Psoas muscle (tissue), 8 donors: Measurements from ENCODE around the gene SLC6A15. TPM values are rescaled to one million over a fixed set of nuclear protein-coding genes. Genes with fewer than 3 reads are reported as not detected.

Source experiments
- ATAC-seq, 4 donors: fragments of 200-7000 bp; cut with Tn5 transposase; one replicate each; pipeline ENCODE4 v1.9.1; 2020; ENCODE audit warnings: moderate library complexity in 3 of 4, mild to moderate bottlenecking in 2 of 4
- DNase-seq, 2 donors: peaks; one replicate each; pipeline ENCODE4 v3.0.0-alpha.2; 2020
- H3K27ac ChIP-seq: fragments of 200-600 bp; one replicate; pipeline ENCODE4 v1.8.0; 2022
- H3K27me3 ChIP-seq, 3 donors: fragments of 200-600 bp in 1 of 3; one replicate each; pipeline versions ENCODE4 v1.6.1 to v1.8.0; 2013 to 2022; ENCODE audit warnings: low read length in 2 of 3, mild to moderate bottlenecking in 2 of 3, moderate library complexity in 1 of 3; ENCODE audit not compliant: insufficient read depth in 3 of 3
- H3K36me3 ChIP-seq, 2 donors: fragments of 200-600 bp in 1 of 2; one replicate each; pipeline versions ENCODE4 v1.6.1 to v1.8.0; 2013 to 2022; ENCODE audit warnings: low read depth in 1 of 2, mild to moderate bottlenecking in 1 of 2, moderate library complexity in 1 of 2; ENCODE audit not compliant: insufficient read depth in 1 of 2
- H3K4me1 ChIP-seq: fragments of 200-600 bp; one replicate; pipeline ENCODE4 v1.8.0; 2022
- H3K4me3 ChIP-seq: fragments of 200-600 bp; one replicate; pipeline ENCODE4 v1.8.0; 2022; ENCODE audit warnings: mild to moderate bottlenecking
- H3K9me3 ChIP-seq: fragments of 200-600 bp; one replicate; pipeline ENCODE4 v1.8.0; 2022
- WGBS, 3 donors: extraction: QIAGEN DNeasy Blood & Tissue Kit; methylation state at CpG; one replicate each; pipeline versions ENCODE4 v1.1.6 to v1.1.7; 2013; 5-methylcytosine and 5-hydroxymethylcytosine counted together
- intact Hi-C, 2 donors: fragments of 100-400 bp; cut with DNase I; formaldehyde crosslinking; loops; one replicate each; pipeline versions ENCODE4 v1.11.0 to v1.14.2; 2022
- polyA plus RNA-seq, 3 donors: library from polyadenylated mRNA; stranded (reverse); fragments of 200-250 nt; gene quantifications; one replicate each; pipeline ENCODE4 v1.2.3, GENCODE V29; 2013
- total RNA-seq, 4 donors: library from RNA; stranded (reverse); fragmentation: NEBNext Ultra II Directional in 2 of 4; extraction: Animal tissue kit (Norgen Biotek cat#: 25700) in 2 of 4; gene quantifications; one replicate each; pipeline versions ENCODE4 v1.2.1 to v1.2.4, GENCODE V29; 2021 to 2023
- TF ChIP-seq, protein P1 (sequence below): fragments of 200-600 bp; IDR thresholded peaks from one replicate; pipeline ENCODE4 v1.8.0; 2022; ENCODE audit warnings: antibody characterized with exemption
- donor health status: healthy with polysubstance abuse.
- donor health status: DM: no; HTN: no; CAD: no; lungs with moderate emphysema.
- donor health status: Bipolar disorder and iron deficiency.
- donor health status: healthy.
- donor health status: DM: yes; HTN: yes; CAD: no.
- donor health status: DM: no; HTN: no; CAD: no.
- donor health status: DM: no; HTN: no; CAD: no.
- donor health status: DM: yes; HTN: yes; CAD: no.

The SLC6A15 gene
- total and polyA plus RNA-seq, 7 donors, result 0.03 to 0.18 (median 0.06) TPM; not detected in 3

DNA sequence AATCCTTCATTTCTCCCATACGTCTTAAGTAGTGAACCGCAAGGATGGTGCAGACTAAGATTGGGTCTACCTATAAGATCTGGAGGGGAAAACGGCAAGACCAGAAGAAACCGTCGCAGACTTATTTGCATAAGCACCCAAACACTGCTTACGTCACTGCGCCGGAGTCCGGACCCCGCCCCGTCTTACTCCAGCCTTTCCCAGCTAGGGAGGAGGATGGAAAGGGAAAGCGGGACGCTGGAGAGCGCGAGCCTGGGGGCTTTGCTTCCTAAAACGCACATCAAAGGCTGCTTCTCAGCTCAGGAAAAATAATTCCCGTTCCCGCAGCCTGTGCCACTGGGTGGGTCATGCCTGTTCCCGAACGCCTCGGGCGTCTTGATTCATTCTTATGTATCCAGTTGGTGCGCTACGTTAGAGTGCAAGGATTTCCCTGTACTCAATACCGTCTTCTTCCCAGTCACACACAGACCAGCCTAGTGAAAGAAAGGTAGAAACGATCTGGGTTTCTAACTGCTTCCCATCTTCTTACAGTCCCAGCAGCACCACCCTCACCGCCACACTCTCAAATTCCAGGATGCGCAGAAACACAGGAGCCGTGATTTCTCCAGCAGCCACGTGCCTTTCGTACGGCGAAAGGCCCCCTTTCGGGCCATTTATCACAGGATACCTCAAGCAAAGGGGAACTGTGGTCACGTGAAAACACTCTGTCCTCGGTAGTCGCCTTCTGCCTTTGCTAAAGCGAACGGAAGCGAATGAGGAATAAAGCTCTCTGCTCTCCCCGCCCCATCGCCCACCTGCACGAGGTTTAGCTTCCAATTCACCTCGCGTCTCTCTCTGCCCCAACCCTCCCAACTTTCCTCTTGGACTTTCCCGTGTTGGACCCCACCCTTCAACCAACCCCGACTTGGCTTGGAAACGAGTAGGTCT lies 1.1 kb downstream of the SLC6A15 start:
- 1% methylated on average over 48 of the region's 48 CpGs for WGBS, 3 donors
- H3K4me3 ChIP-seq, result peak overlapping the region; percentile 57
- H3K27me3 ChIP-seq, result peaks cover 0 to 41% (median 16%) of the 10 kb centered on the region in 3 donors
- ATAC-seq (no peak), DNase-seq (peak in 1 of 2 donors; percentile 59)
- TF ChIP-seq, protein P1, sequence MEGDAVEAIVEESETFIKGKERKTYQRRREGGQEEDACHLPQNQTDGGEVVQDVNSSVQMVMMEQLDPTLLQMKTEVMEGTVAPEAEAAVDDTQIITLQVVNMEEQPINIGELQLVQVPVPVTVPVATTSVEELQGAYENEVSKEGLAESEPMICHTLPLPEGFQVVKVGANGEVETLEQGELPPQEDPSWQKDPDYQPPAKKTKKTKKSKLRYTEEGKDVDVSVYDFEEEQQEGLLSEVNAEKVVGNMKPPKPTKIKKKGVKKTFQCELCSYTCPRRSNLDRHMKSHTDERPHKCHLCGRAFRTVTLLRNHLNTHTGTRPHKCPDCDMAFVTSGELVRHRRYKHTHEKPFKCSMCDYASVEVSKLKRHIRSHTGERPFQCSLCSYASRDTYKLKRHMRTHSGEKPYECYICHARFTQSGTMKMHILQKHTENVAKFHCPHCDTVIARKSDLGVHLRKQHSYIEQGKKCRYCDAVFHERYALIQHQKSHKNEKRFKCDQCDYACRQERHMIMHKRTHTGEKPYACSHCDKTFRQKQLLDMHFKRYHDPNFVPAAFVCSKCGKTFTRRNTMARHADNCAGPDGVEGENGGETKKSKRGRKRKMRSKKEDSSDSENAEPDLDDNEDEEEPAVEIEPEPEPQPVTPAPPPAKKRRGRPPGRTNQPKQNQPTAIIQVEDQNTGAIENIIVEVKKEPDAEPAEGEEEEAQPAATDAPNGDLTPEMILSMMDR, result no peak
- no peaks in the 10 kb centered on the region for H3K36me3 ChIP-seq
- intact Hi-C loops, result no loop called here
- no peaks in the 10 kb centered on the region for H3K9me3 ChIP-seq
- no peaks in the 10 kb centered on the region for H3K4me1 ChIP-seq
- H3K27ac ChIP-seq, result no peak overlapping the region

DNA sequence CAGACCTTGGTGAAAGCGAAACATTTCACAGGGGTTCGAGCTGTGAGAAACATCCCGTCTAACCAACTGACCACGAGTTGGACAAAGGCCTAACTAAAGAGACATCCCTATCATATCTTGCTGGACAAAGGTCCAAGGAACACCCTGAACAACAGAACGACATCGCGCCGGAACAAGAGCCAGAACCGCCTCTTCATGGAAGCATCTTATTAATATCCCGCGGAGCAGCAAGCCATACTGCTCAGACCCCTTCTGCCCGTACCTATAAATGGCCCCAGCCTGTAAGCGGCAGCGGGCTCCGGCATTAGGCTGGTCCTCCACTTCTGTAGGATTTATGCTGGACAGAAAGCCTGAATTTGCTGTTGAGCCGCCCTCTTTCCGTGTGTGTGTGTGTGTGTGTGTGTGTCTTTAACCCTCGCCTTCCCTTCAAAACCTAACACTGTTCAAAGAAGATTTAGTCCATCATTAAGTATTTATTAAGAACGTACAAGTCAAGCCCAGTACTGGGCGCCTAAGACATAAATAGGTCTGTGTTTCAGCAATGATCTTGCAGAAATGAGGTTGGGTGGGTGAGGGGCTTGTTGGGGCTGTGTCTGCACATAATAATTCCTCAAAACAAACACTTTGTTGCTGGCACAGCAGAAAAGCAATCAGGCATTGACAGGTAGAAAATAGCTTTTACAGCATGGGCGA lies 1.9 kb downstream of the SLC6A15 start:
- Histone ChIP-seq H3K36me3 (no peaks in the 10 kb centered on the region), H3K27ac (no peak overlapping the region), H3K27me3 (peaks cover 0 to 41% (median 16%) of the 10 kb centered on the region in 3 donors), H3K4me3 (peak overlapping the region; percentile 57), H3K9me3 (no peaks in the 10 kb centered on the region), H3K4me1 (no peaks in the 10 kb centered on the region)
- DNase-seq (no peak), ATAC-seq (no peak)
- intact Hi-C loops, result no loop called here
- 6 to 8% (median 8%) methylated on average over 20 to 21 of the region's 21 CpGs for WGBS, 3 donors
- TF ChIP-seq, protein P1, result no peak

DNA sequence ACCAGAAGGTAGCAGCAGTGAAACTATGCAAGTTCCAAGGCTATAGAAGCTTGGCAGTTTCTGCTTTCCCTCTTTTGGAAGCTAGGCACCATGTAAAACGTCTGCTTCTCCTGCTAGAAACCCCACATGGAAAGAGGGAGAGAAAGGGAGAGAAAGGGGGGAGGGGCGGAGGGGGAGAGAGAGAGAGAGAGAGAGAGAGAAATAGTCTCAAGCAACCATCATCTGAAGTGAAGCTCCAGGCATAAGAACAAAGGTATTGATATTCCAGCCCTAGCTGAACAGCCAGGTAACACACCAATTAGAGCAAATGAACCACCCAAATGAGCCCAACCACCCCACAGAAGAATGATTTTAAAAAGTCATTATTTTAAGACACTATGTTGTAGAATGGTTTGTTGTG lies 8.5 kb downstream of the SLC6A15 start:
- Histone ChIP-seq H3K27me3 (no peaks in the 10 kb centered on the region), H3K36me3 (no peaks in the 10 kb centered on the region), H3K4me3 (no peak overlapping the region), H3K4me1 (no peaks in the 10 kb centered on the region), H3K27ac (no peak overlapping the region), H3K9me3 (no peaks in the 10 kb centered on the region)
- ATAC-seq (no peak), DNase-seq (no peak)
- TF ChIP-seq, protein P1, result no peak
- intact Hi-C loops, result no loop called here
- 36 to 49% (median 36%) methylated on average over 2 of the region's 2 CpGs for WGBS, 3 donors

DNA sequence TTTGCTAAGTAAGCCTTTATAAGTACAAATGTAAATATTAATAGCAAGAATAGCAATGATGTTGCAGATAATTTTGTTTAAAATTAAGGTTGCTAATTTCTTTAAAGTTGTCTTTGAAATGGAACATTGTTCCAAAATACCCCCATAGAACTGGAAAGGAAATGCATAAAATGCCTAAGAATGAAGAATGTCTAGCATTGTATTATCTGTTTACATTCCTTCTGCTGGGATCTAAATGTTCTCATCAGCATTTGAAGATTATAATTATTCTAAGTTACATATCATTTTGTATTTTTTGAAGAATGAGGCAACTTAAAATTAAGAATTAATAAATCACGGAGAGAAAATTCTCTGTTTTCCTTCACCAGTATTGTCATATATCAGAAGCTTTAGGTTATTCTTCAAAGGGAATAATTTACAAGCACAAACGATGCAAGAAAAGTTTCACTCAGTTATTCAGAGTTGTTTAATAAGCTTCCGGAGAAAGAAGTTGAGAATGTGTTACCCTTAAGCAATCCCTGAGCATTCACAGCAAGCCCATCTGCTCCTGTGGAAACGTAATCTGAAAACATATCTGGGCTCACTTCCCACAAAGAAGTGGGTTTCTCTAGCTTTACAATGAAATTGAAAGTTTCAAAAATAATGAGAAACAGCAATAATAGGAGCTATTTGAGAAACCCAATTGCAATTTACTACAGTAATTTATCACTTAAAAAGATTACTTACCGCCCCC lies 21.3 kb downstream of the SLC6A15 start:
- intact Hi-C loops, result no loop called here
- ATAC-seq, result no peak
- no peak for DNase-seq
- Histone ChIP-seq H3K4me3 (no peak overlapping the region), H3K9me3 (no peaks in the 10 kb centered on the region), H3K4me1 (no peaks in the 10 kb centered on the region), H3K27ac (no peak overlapping the region), H3K36me3 (no peaks in the 10 kb centered on the region), H3K27me3 (no peaks in the 10 kb centered on the region)
- 66 to 70% (median 68%) methylated on average over 5 of the region's 5 CpGs for WGBS, 3 donors
- TF ChIP-seq, protein P1, result no peak
